Ascending aorta (tissue), 2 donors: ENCODE data around the gene PDP2. TPM values are rescaled to one million over a fixed set of nuclear protein-coding genes. Genes with fewer than 3 reads are reported as not detected.

Experiments used
- DNase-seq, 2 donors: peaks; one replicate each; pipeline ENCODE4 v3.0.0-alpha.2; 2019; ENCODE audit warnings: low spot score in 2 of 2
- H3K27ac ChIP-seq, 2 donors: fragments of 200-600 bp; sonication (generic); one replicate each; pipeline ENCODE4 v1.5.1; 2016 to 2017; ENCODE audit warnings: mild to moderate bottlenecking in 1 of 2
- H3K27me3 ChIP-seq: fragments of 200-600 bp; sonication (generic); one replicate; pipeline ENCODE4 v1.5.1; 2017
- H3K36me3 ChIP-seq, 2 donors: fragments of 200-600 bp; sonication (generic); one replicate each; pipeline ENCODE4 v1.5.1; 2016
- H3K4me1 ChIP-seq, 2 donors: fragments of 200-600 bp; sonication (generic); one replicate each; pipeline ENCODE4 v1.5.1; 2016 to 2017; ENCODE audit warnings: mild to moderate bottlenecking in 1 of 2
- H3K4me3 ChIP-seq, 2 donors: fragments of 200-600 bp; sonication (generic); one replicate each; pipeline ENCODE4 v1.5.1; 2016 to 2017; ENCODE audit warnings: mild to moderate bottlenecking in 1 of 2
- H3K9me3 ChIP-seq, 2 donors: fragments of 200-600 bp; sonication (generic); one replicate each; pipeline ENCODE4 v1.5.1; 2016
- intact Hi-C: fragments of 100-400 bp; cut with DNase I; formaldehyde crosslinking; loops from one replicate; pipeline ENCODE4 v1.15.1; 2023
- total RNA-seq: library from RNA; depleted of rRNA; stranded (reverse); fragments of >200 nt; gene quantifications from one replicate; pipeline ENCODE4 v1.1.0, GENCODE V29; 2016
- TF ChIP-seq, protein P1 (sequence below), 3 experiments: fragments of 200-600 bp in 2 of 3; fragments of 450-650 bp in 1 of 3; sonication (generic) in 2 of 3; IDR thresholded peaks; one replicate each; pipeline ENCODE4 v1.5.1; 2016 to 2019; ENCODE audit warnings: antibody characterized with exemption in 3 of 3, mild to moderate bottlenecking in 1 of 3, moderate library complexity in 1 of 3

The PDP2 gene
- total RNA-seq, 1 donor from 2014 or later = 2.8 TPM

DNA sequence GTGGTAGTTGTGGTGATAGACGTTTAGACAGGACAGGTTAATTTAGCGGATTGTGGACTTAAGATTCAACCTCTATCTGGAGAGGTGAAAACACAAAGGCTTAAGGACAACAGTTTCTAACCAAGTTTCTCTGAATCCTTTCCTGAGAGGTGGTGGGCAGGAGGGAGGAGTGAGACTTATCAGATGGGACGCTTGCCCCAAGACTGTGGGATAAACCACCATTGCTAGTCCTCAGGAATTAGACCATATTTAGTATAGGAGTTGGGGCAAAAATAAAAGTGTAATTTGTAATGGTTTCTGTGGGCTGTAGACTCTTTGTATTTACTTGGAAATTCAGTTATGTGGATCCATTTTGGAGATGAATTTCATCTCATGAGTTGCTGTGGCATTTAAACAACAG lies 6.6 kb downstream of the PDP2 start:
- no peak for DNase-seq
- peaks cover 15 to 16% of the 10 kb centered on the region in 2 donors for H3K36me3 ChIP-seq
- no peaks in the 10 kb centered on the region for H3K4me1 ChIP-seq
- TF ChIP-seq, protein P1, sequence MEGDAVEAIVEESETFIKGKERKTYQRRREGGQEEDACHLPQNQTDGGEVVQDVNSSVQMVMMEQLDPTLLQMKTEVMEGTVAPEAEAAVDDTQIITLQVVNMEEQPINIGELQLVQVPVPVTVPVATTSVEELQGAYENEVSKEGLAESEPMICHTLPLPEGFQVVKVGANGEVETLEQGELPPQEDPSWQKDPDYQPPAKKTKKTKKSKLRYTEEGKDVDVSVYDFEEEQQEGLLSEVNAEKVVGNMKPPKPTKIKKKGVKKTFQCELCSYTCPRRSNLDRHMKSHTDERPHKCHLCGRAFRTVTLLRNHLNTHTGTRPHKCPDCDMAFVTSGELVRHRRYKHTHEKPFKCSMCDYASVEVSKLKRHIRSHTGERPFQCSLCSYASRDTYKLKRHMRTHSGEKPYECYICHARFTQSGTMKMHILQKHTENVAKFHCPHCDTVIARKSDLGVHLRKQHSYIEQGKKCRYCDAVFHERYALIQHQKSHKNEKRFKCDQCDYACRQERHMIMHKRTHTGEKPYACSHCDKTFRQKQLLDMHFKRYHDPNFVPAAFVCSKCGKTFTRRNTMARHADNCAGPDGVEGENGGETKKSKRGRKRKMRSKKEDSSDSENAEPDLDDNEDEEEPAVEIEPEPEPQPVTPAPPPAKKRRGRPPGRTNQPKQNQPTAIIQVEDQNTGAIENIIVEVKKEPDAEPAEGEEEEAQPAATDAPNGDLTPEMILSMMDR (IDR thresholded peaks at IDR 0.05) = no peak
- intact Hi-C loops = no loop called here
- H3K4me3 ChIP-seq = no peak overlapping the region
- no peaks in the 10 kb centered on the region for H3K9me3 ChIP-seq
- H3K27ac ChIP-seq = no peak overlapping the region
- no peaks in the 10 kb centered on the region for H3K27me3 ChIP-seq

GRCh38 chr16:66888647-66889615 lies 8.6 kb downstream of the PDP2 start:
- Histone ChIP-seq H3K27me3 (no peaks in the 10 kb centered on the region), H3K4me1 (no peaks in the 10 kb centered on the region), H3K9me3 (no peaks in the 10 kb centered on the region), H3K27ac (no peak overlapping the region), H3K36me3 (peaks cover 15 to 16% of the 10 kb centered on the region in 2 donors), H3K4me3 (no peak overlapping the region)
- intact Hi-C loops = no loop called here
- DNase-seq = no peak
- TF ChIP-seq, protein P1 (IDR thresholded peaks at IDR 0.05) = no peak

DNA sequence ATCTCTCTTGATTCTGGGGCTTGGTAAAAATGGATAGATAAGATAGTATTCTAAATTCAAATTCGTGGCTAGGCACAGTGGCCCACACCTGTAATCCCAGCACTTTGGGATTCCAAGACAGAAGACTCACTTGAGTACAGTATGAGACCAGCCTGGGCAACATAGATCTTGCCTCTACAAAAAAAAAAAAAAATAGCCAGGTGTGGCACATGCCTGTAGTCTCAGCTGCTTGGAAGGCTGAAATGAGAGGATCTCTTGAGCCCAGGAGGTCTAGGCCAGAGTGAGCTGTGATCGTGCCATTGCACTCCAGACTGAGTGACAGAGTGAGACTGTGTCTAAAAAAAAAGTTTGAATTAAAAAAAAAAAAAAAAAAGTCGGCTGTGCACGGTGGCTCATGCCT lies 9.3 kb downstream of the PDP2 start:
- no peak for DNase-seq
- TF ChIP-seq, protein P1 (IDR thresholded peaks at IDR 0.05) = no peak
- H3K4me3 ChIP-seq = no peak overlapping the region
- intact Hi-C loops = no loop called here
- H3K36me3 ChIP-seq = peaks cover 9 to 12% of the 10 kb centered on the region in 2 donors
- no peaks in the 10 kb centered on the region for H3K27me3 ChIP-seq
- H3K9me3 ChIP-seq = no peaks in the 10 kb centered on the region
- no peaks in the 10 kb centered on the region for H3K4me1 ChIP-seq
- no peak overlapping the region for H3K27ac ChIP-seq

- Histone ChIP-seq H3K4me1 (peaks cover 0 to 6% of the 10 kb centered on the region in 2 donors), H3K27ac (no peak overlapping the region), H3K9me3 (no peaks in the 10 kb centered on the region), H3K27me3 (no peaks in the 10 kb centered on the region), H3K36me3 (peaks cover 0 to under 1% of the 10 kb centered on the region in 2 donors), H3K4me3 (no peak overlapping the region)
- TF ChIP-seq, protein P1 (IDR thresholded peaks at IDR 0.05) = no peak
- intact Hi-C loops = no loop called here
- DNase-seq = no peak
These were observed 10.5 kb downstream of the PDP2 start for GRCh38 chr16:66890799-66891198.

DNA sequence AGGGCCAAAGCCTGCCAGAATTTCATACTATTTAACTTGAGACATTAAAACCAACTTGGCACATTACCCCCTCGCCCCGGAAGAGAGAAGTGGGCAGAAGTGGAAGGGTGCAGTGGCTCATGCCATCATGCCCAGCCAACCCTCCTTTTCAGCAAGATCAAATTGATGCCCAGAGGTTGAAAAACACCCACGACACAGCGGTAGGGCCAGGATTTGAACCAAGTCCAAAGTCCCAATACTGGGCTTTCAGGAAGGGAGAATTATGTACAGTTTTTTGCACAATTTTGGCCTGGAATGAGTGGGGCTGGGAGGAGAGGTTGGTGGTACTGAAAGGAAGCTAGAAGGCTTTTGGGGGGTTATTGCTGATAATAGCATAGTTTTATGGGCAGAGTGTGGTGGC lies 11.0 kb downstream of the PDP2 start:
- Histone ChIP-seq H3K27ac (no peak overlapping the region), H3K9me3 (no peaks in the 10 kb centered on the region), H3K27me3 (no peaks in the 10 kb centered on the region), H3K4me1 (peaks cover 0 to 11% of the 10 kb centered on the region in 2 donors), H3K4me3 (no peak overlapping the region), H3K36me3 (no peaks in the 10 kb centered on the region)
- intact Hi-C loops = no loop called here
- TF ChIP-seq, protein P1 (IDR thresholded peaks at IDR 0.05) = no peak
- no peak for DNase-seq
